HG02885 (cell line): ENCODE data around the gene CAPN2.
"Not testable (repeated sequence)": the region's sequence is repeated elsewhere in the genome, so short reads cannot be mapped to it uniquely, and the experiment has no call there.

Experiments used
- ATAC-seq: cut with Tn5 transposase; IDR thresholded peaks from one replicate; pipeline ENCODE4 v1.9.1; 2021; ENCODE audit warnings: mild to moderate bottlenecking; ENCODE audit not compliant: unreplicated experiment, poor library complexity

The CAPN2 gene

GRCh38 chr1:223776075-223776814 lies 63.9 kb downstream of the CAPN2 start:
- no peak for ATAC-seq

GRCh38 chr1:223776826-223777454 lies 64.6 kb downstream of the CAPN2 start:
- no peak for ATAC-seq

GRCh38 chr1:223780318-223780717 lies 68.0 kb downstream of the CAPN2 start:
- ATAC-seq: no peak

- ATAC-seq: no peak
These were observed 68.6 kb downstream of the CAPN2 start for GRCh38 chr1:223780949-223781348.

- no peak for ATAC-seq
These were observed 71.3 kb downstream of the CAPN2 start for GRCh38 chr1:223783676-223784075.

- no peak for ATAC-seq
These were observed 72.2 kb downstream of the CAPN2 start for GRCh38 chr1:223784541-223784940.

- no peak for ATAC-seq
These were observed 73.5 kb downstream of the CAPN2 start for GRCh38 chr1:223785808-223786207.

GRCh38 chr1:223788746-223789415 lies 76.5 kb downstream of the CAPN2 start:
- ATAC-seq: no peak

- ATAC-seq: no peak
These were observed 79.7 kb downstream of the CAPN2 start for GRCh38 chr1:223792046-223792445.

GRCh38 chr1:223793716-223794115 lies 81.4 kb downstream of the CAPN2 start:
- ATAC-seq: no peak

- ATAC-seq: no peak
These were observed 82.0 kb downstream of the CAPN2 start for GRCh38 chr1:223794136-223794880.

- ATAC-seq: no peak
These were observed 83.9 kb downstream of the CAPN2 start for GRCh38 chr1:223796210-223796609.

- ATAC-seq: no peak
These were observed 89.7 kb downstream of the CAPN2 start for GRCh38 chr1:223802032-223802431.

- ATAC-seq: no peak
These were observed 90.3 kb downstream of the CAPN2 start for GRCh38 chr1:223802602-223803001.

GRCh38 chr1:223803211-223803610 lies 90.9 kb downstream of the CAPN2 start:
- ATAC-seq: no peak

- ATAC-seq: not testable (repeated sequence)
These were observed 97.6 kb downstream of the CAPN2 start for GRCh38 chr1:223809905-223810304.

- no peak for ATAC-seq
These were observed 98.2 kb downstream of the CAPN2 start for GRCh38 chr1:223810586-223810985.

- ATAC-seq: no peak
These were observed 99.3 kb downstream of the CAPN2 start for GRCh38 chr1:223811634-223812101.

GRCh38 chr1:223813645-223814044 lies 101.3 kb downstream of the CAPN2 start:
- no peak for ATAC-seq

- no peak for ATAC-seq
These were observed 102.9 kb downstream of the CAPN2 start for GRCh38 chr1:223815020-223815853.
